Chondrocyte (in vitro differentiated cells): ENCODE results near the gene ARRDC5. TPM values are rescaled to one million over a fixed set of nuclear protein-coding genes. Genes with fewer than 3 reads are reported as not detected.
A peak's percentile ranks its signal among the peaks of the same experiment; 100 is the strongest.

Experiments
- DNase-seq: peaks from one replicate; pipeline ENCODE4 v3.0.0; 2021; ENCODE audit warnings: mixed read lengths, low spot score
- H3K27ac Mint-ChIP-seq: one replicate; pipeline ENCODE4 v1.8.0; 2021; ENCODE audit warnings: mild to moderate bottlenecking, moderate library complexity, mixed read lengths; ENCODE audit not compliant: unreplicated experiment
- H3K27me3 Mint-ChIP-seq: 2 replicates; pipeline ENCODE4 v1.8.0; 2021; ENCODE audit warnings: low read depth, mixed read lengths
- H3K36me3 Mint-ChIP-seq: 2 replicates; pipeline ENCODE4 v1.8.0; 2021; ENCODE audit warnings: low read depth, mixed read lengths
- H3K4me1 Mint-ChIP-seq: 2 replicates; pipeline ENCODE4 v1.8.0; 2021; ENCODE audit warnings: low read depth, mild to moderate bottlenecking, mixed read lengths
- H3K4me3 Mint-ChIP-seq: one replicate; pipeline ENCODE4 v1.8.0; 2021; ENCODE audit warnings: mild to moderate bottlenecking, moderate library complexity, mixed read lengths; ENCODE audit not compliant: unreplicated experiment
- H3K9me3 Mint-ChIP-seq: 2 replicates; pipeline ENCODE4 v1.8.0; 2021; ENCODE audit warnings: low read depth, mixed read lengths
- CTCF ChIP-seq: fragments of 200-600 bp; sonication (generic); IDR thresholded peaks from 2 replicates; pipeline ENCODE4 v1.5.0; 2021; ENCODE audit warnings: antibody characterized with exemption, mild to moderate bottlenecking, moderate library complexity
- total RNA-seq: library from RNA; stranded (reverse); gene quantifications from 3 replicates; pipeline ENCODE4 v1.2.1, GENCODE V29; 2021

Gene ARRDC5
- total RNA-seq, 1 donor from 2014 or later: not detected

GRCh38 chr19:4923276-4923747 lies 20.6 kb upstream of the ARRDC5 start:
- H3K27me3 Mint-ChIP-seq: no peaks in the 10 kb centered on the region
- H3K27ac Mint-ChIP-seq: peak overlapping the region; percentile 63
- no peaks in the 10 kb centered on the region for H3K9me3 Mint-ChIP-seq
- peaks cover 24% of the 10 kb centered on the region for H3K4me1 Mint-ChIP-seq
- H3K36me3 Mint-ChIP-seq: peaks cover 4% of the 10 kb centered on the region
- no peak for DNase-seq
- H3K4me3 Mint-ChIP-seq: no peak overlapping the region
- TF ChIP-seq CTCF: no peak

- Mint-ChIP-seq H3K27ac (peak overlapping the region; percentile 69), H3K4me1 (peaks cover 23% of the 10 kb centered on the region), H3K36me3 (peaks cover 4% of the 10 kb centered on the region), H3K27me3 (no peaks in the 10 kb centered on the region), H3K9me3 (no peaks in the 10 kb centered on the region), H3K4me3 (no peak overlapping the region)
- no peak for TF ChIP-seq CTCF
- no peak for DNase-seq
These were observed 20.0 kb upstream of the ARRDC5 start for GRCh38 chr19:4922530-4923275.

- peaks cover 3% of the 10 kb centered on the region for H3K36me3 Mint-ChIP-seq
- no peak for TF ChIP-seq CTCF
These were observed 13.8 kb upstream of the ARRDC5 start for GRCh38 chr19:4916292-4917082.

GRCh38 chr19:4914736-4915501 lies 12.2 kb upstream of the ARRDC5 start:
- Mint-ChIP-seq H3K27me3 (no peaks in the 10 kb centered on the region), H3K9me3 (no peaks in the 10 kb centered on the region), H3K4me3 (peak overlapping the region; percentile 59), H3K27ac (peak overlapping the region; percentile 95), H3K4me1 (peaks cover 58% of the 10 kb centered on the region), H3K36me3 (no peaks in the 10 kb centered on the region)
- no peak for TF ChIP-seq CTCF
- no peak for DNase-seq

More at GRCh38 chr19:4916292-4917082, 13.8 kb upstream of the ARRDC5 start:
- H3K9me3 Mint-ChIP-seq: no peaks in the 10 kb centered on the region
- H3K27ac Mint-ChIP-seq: peak overlapping the region; percentile 95
- no peaks in the 10 kb centered on the region for H3K27me3 Mint-ChIP-seq
- no peak overlapping the region for H3K4me3 Mint-ChIP-seq
- DNase-seq: no peak
- peaks cover 46% of the 10 kb centered on the region for H3K4me1 Mint-ChIP-seq
